ENCODE measurements around the gene DUSP11.
"Not testable (repeated sequence)": the region's sequence is repeated elsewhere in the genome, so short reads cannot be mapped to it uniquely, and the experiment has no call there.

Gene DUSP11

DNA sequence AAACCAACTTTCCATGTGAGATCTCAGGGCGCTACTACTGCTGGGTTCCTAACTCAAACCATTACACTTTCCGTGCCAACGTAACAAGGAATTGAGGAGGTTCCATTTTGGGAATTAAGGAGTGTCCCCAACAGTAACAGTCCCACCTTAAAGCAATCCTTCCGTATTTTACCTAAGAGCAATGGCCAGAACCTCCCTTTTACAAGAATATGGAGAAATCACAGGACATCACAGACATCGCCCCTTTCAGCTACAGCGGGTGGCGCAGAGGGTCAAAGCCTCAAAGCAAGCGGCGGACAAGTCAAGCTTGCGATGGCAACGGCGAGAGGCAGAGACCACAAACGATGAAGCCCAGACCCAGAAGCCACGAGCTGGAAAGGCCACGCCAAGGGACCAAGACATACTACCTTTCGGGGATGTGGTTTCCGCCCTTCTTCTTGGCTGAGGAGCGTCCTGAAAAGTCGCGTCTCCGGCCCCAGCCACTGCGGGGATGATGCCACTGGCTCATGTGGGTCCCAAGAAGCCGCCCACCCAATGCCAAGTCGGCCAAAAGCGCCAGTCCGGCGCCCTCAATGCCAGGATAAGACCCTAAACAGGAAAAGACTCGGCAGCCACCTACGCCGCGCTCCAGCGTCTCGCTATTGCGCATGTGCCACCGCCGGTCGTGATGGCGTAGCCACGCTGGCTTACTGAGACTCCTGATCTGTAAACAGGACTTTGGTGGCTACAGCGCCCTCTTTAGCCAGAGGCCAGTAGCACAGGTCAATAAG, at the start of gene DUSP11:
Gene DUSP11, minus strand, starts transcription at position 637 of the 770 bp plus-strand sequence. Its CDS starts 129 bp downstream, at position 508.
- DNase-seq (ENCODE audit: low spot score): peak; percentile 93

DNA sequence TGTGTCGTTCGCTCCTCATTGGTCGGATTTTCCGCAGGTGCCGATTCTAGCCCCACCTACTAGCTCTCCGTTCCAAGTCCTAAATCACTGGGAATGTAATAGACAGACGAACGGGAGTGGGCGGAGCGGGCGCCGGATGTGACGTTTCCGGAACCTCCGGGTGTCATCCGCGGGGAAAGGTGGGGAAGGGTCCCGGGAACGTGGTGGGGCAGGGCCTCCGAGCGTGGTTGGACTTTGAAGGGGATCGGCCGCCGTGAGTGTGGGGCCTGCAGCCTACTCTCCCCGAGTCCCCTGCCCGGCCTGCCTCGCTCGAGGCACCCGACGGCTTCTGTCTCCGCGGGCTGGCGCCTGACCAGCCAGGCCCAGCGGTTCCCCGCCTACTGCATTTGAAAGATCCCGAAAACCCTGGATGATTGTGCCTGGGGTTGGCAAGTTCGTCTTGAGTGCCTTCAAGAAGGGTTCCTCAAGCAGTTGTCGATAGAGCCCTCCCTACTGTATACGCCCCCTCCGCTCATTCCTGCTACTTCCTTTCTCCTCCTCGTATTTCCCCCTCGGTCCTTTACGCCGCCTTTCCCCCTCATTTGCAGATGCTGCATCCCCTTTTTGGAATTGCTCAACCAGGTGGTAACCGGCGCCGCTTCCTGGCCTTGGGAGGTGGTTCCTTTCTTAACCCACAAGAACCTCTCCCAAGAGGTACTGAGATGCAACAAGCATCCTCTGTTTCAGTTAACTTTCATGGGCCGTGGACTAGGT, 49.1 kb upstream of the DUSP11 start, which contains the start of gene STAMBP:
Gene STAMBP, plus strand, starts transcription at position 144 of the 753 bp plus-strand sequence. CDS start 1,896 bp downstream, outside the sequence.
- DNase-seq (ENCODE audit: low spot score): peak; percentile 97

DNA sequence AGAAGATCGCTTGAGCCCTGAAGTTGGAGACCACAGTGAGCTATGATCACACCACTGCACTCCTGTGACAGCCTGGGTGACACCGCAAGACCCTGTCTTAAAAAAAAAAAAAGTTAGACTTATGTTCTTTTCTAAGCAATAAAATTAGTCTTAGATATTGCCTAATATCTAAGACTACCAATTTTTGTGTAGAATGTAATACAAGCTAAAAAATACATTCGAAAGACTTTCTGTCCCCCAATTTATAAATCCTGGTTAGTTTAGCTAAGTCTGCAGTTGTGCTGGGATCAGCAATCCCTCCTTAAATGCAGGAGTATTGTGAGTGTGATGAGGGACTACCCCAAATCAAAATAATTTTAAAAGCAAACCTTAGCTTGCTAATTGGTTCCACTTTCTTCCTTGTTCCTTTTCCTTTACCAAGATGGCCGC, 48.5 kb upstream of the DUSP11 start:
- no peak for DNase-seq (ENCODE audit: low spot score)

DNA sequence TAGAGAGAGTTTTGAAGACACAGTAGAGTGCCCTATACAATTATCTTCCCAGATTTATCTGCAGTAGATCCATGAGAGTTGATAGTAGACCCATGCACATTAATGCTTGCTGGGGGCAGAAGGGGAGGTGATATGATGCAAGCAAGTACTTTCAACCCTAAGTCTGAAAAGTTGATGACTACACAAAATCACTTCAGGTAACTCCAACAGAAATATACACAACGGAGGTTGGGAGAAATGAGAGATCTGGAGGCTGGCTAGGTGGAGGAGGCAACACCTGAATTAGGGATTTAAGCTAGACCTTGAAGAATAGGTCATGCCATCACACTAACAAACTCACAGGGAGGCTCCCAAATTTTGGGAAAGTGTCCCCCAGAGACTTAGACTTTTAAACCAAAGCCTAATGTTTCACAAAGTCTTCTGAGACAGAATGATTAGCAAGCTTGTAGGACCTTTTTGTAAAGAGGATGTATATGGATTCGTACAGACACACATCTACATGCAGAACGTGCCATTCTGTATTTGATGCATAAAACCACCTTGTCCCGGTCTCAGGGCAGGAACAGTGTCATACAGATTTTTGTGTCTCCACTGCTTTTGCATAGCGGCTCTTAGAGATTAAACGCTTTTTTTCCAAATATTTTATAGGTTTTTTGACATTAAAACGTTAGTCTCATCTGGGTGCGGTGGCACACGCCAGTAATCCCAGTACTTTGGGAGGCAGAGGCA, 47.9 kb upstream of the DUSP11 start:
- no peak for DNase-seq (ENCODE audit: low spot score)

DNA sequence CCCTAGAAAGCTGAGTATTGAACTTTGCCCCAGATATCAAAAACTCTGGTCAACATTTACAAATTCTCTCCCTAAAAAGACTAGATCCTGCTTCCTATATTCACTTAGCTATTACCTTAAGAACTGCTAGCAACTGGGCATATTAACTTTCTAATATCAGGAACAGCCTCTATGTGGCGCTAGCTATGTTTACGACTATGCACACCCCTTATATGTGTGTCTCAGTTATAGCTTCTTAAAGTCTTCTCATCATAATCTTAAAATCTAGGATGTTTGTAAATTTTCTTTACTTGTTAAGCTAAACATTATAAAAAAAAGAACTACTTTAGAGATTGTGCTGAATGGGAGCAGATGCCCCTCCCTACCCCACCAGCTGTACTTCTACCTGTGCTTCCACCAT, 47.1 kb upstream of the DUSP11 start:
- no peak for DNase-seq (ENCODE audit: low spot score)

DNA sequence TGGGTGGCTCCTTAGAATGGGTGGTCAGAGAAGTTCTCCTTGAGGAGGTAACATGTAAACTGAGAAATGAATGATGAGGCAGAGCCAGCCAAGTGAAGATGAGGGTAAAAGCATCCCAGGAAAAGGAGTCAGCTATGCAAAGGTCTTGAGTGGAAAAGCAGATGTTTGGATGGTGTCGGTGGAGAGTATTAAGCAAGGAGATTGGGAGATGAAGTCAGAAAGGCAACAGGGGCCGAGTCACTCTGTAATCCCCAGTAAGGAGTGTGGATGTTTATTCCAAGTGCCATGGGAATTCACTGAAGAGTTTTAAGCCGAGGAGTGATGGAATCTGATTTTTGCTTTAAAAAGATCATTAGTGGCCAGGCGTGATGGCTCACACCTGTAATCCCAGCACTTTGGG, 45.5 kb upstream of the DUSP11 start:
- DNase-seq (ENCODE audit: low spot score): no peak

DNA sequence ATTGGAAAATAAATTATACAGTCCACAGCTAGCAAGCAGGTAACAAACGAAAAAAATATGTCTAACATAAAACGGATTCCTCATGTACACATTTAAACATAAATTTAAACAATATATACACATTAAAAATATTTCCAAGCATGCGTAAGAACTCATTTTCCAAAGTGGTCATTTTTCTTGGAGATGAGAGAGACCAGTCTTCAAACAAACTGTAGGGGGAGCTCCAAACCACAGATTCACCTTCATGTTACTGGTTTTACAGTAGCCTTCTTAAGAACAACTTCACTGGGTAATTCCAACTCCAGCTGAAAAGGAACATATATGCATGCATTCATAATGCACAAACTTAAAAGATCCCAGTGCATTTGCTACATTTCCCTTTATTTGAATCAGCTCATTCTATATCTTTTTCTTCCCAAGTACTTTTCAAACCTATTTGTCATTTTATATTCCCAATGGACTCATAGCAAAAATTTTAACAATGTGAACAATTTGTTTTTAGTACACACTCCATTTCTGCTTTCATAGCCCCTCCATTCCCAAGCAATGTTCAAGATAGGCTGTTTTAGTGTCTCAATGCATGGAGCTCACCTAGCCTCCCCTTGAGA, 44.1 kb upstream of the DUSP11 start:
- DNase-seq (ENCODE audit: low spot score): peak; percentile 52

DNA sequence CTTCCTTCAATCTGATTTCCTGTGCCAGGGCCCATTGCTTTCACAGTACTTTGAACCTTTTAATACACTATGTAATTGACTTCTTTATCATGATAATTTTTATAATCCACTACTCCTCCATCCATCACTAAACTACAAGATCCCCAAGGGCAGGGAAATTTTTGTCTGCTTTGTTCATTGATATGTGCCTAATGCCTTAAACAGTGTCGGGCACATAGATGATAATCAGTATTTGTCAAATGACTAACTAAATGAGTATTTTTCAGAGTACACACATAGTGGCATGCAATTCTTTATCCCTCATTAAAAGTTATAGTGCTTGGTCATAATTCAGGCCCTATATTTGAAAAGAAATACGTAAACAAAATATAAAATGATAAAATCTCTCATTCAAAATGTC, 43.5 kb upstream of the DUSP11 start:
- no peak for DNase-seq (ENCODE audit: low spot score)

DNA sequence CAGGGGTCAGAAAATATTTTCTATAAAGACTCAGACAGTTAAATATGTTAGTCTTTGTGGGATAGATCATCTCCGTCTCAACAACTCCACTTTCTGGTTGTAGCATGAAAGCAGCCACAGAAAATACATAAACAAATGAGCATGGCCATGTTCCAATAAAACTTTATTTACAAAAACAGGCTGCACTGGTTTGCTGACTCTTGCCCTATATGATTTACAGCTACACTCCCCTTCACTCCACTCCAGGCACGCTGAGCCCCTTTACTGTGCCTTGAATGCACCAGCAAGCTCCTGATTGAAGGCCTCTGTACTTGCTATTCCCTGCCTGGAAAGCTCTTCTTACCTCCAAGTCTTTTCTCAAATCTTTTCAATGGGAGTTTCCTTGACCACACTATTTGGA, 43.1 kb upstream of the DUSP11 start:
- DNase-seq (ENCODE audit: low spot score): no peak

DNA sequence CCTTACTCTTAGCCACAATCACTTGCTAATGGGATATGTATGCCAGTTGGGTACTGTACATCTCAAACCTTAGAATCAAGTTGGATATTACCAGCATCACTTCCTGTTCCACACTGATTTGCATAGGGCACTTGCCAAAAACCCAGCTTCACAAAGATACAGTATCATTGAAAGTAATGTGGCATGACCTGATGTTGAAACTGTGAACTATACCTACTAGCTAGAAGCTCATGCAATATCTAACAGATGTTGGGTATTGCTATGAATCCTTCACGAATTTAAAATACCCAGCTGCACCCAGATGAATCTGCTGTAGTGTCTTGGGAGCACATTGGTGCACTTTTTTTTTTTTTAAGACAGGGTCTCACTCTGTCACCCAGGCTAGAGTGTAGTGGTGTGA, 42.4 kb upstream of the DUSP11 start:
- DNase-seq (ENCODE audit: low spot score): no peak

DNA sequence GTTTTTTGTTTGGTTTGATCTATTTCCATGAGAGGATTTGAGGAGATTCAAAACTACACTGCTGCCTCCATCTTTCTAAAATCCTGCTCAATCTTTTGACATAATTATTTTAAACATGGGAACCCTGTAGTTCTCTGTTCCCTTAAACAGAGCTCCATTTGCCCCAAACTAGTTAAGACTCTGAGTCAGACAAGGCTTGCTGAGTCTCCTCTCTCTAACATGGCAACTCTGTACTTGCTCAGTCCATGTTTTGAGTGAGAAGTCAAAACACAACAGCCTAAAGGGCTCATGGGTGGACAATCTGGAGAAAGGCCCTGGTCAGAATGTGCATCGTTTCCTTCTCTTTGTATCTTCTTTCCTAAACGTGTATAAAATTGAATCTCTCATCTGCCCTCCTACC, 41.8 kb upstream of the DUSP11 start:
- DNase-seq (ENCODE audit: low spot score): no peak

DNA sequence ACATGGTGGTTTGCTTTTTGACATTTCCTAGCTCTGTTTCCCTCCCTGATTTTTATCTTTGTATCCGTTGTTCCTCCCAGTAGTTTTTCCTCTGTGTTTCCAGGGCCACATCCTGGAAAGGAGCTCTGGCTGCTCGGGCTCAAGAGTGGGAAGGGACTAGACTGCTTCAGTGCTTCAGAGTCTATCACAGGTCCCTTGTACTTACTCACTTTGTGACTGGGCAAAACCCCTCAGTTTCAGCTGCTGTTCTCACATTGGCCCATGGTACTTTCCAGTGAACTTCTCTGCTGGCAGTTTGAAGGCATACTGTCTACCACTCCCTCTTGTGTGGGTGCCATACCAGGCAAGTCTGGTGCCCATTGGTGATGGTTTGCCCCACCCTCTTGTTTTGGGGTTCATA, 41.3 kb upstream of the DUSP11 start:
- no peak for DNase-seq (ENCODE audit: low spot score)

DNA sequence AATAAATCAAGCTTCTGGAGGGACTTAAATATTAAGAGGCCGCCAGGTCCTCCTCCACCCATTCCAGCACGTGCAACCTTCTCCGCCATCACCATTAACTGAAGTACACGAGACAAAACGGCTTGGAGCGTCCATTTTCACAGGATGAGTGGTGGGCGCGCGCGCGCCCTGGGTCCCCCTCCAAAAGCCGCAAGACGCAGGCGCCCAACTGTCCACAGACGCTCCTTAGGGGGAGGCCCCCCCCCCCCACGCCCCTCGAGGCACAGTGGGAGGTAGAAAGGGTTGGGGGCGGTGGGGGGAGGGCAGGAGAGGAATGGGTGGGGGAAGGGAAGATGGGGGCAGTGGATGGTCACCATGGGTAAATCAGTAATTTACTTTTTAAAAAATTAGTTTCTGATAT, 38.4 kb upstream of the DUSP11 start:
- DNase-seq (ENCODE audit: low spot score): no peak

DNA sequence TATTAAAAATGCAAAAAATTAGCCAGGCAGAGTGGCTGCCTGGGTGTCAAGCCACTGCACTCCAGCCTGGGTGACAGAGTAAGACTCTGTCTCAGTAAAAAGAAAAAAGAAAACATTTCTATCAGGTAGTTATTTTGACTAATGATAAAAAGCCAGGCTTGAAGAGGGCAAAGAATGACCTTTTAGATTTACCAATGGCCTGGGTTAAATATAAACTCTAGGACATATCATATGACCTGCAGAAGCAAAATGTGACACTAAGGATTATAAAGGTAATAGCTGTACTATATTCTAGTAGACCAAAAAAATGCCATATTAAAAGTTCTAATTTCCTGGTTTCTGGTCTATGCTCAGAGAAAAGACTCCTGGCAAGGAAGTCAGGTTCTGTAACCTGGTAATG, 32.7 kb upstream of the DUSP11 start:
- DNase-seq (ENCODE audit: low spot score): no peak

DNA sequence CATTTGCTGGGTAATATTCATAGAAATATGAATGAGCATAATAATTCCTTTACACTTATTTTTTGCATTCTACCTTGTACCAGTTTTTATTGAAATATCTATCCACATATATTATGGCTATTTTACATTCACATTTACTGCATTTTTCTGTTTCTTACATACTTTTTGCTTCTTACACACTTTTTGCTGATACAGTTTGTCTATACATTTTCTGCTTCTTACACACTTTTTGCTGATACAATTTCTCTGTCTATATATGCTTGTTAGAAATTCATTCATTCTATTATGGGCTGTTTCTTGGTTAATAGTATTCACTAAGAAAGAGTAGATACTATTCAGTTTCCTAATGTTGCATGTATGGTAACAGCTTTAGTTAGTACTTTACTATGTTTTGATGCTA, 32.0 kb upstream of the DUSP11 start:
- DNase-seq (ENCODE audit: low spot score): no peak

DNA sequence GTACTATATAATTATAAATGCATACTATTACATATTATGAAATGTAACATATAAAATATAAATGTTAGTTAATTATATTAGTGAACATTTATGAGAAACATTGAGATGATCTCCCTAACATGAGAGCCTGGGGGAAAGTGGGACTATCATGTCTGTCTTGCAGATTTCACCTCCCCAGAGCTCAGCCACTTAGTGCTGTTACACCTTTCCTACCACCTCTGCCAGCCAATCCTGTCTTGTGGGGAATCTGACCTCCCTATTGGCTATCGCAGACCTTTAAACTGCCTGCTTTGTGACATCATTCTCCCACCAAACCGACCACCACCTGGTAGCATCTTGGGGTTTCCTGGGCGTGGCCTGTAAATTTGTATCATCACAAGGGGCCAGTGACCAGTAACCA, 4.0 kb upstream of the DUSP11 start, which contains the start of gene C2orf78:
Gene C2orf78, plus strand, starts transcription at position 301 of the 400 bp plus-strand sequence. CDS start 127 bp downstream, outside the sequence.
- not testable (repeated sequence) for DNase-seq (ENCODE audit: low spot score)

DNA sequence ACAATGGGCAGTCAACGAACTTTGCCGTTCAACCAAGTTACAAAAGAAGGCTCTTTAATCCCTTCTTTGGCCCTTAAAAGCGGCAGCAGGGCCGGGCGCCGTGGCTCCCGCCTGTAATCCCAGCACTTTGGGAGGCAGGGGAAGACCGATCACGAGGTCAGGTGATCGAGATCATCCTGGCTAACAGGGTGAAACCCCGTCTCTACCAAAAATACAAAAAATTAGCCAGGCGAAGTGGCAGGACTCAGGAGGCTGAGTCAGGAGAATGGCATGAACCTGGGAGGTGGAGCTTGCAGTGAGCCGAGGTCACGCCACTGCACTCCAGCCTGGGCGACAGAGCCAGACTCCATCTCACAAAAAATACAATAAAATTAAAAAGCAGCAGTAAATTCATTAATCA, 3.5 kb upstream of the DUSP11 start:
- not testable (repeated sequence) for DNase-seq (ENCODE audit: low spot score)

DNA sequence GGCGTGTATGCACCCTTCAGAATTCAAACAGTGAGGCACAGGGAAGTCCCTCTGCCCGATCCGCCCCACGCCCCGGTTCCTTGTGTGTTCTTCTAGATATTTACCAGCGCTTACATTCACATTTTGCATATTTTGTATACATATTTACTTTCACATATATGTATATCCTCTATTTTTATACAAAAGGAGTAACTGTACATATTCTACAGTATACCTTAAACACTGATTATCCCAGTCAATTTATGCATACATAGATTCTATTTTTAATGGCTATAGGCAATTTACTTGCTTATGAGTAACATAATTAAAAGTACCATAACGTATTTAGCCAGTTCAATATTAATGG, 307 bp upstream of the DUSP11 start:
- DNase-seq (ENCODE audit: low spot score): no peak

DNA sequence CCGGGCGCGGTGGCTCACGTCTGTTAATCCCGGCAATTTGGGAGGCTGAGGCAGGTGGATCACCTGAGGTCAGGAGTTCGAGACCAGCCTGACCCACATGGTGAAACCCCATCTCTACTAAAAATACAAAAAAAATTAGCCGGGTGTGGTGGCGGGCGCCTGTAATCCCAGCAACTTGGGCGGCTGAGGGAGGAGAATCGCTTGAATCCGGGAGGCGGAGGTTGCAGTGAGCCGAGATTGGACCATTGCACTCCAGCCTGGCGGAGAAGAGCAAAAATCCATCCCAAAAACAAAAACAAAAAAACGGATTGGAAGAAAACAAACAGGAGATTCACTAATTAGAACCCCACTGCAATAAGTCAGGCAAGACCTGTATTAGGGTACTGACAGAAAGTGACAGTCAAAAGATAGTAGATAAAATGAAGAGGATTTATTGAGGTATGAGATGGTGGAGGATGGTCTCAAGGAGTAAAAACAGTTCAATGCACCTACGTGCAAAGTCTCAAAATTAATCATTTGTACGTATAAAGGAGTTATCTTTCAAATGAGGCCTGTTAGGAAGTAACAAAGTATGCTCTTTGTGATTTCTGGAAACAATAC, 936 bp downstream of the DUSP11 start:
- not testable (repeated sequence) for DNase-seq (ENCODE audit: low spot score)

DNA sequence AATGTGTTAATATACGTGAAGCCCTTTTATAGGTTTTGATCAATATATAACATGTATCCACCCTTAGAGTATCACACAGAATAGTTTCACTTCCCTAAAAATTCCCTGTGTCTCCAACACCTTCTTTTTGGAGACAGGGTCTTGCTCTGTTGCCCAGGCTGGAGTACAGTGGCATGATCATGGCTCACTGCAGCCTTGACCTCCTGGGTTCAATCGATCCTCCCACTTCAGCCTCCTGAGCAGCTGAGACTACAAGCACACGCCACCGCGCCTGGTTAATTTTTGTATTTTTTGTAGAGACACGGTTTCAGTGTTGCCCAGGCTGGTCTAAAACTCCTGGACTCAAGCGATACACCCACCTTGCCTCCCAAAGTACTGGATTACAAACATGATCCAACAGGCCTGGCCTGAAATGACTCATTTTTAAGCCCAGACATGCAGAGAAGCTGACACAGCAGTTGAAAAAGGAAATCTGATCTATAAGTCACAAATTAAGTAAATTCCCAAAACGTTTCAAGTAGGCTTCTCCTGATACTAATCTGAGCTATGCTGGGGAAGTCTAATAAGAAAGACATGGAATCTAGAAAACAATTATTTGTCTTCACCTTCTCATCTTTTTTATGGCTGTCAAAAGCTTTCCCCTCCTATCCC, 2.9 kb downstream of the DUSP11 start:
- DNase-seq (ENCODE audit: low spot score): no peak

DNA sequence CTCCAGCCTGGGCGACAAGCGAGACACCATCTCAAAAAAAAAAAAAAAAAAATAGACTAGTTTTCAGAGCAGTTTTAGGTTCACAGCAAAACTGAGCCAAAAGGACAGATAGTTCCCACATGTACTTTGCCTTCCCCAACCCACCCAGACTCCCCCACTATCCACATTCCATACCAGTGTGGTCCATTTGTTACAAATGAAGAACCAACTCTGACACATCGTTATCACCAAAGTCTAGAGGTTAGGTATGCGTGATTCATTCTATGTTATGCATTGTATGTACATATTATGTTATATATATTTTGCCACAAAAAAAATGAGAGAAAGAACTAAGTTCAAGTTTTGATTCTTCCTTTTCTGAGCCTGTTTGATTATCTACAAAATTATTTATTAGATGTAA, 3.5 kb downstream of the DUSP11 start:
- DNase-seq (ENCODE audit: low spot score): no peak
